ENCODE results near the gene REEP5.

DNA sequence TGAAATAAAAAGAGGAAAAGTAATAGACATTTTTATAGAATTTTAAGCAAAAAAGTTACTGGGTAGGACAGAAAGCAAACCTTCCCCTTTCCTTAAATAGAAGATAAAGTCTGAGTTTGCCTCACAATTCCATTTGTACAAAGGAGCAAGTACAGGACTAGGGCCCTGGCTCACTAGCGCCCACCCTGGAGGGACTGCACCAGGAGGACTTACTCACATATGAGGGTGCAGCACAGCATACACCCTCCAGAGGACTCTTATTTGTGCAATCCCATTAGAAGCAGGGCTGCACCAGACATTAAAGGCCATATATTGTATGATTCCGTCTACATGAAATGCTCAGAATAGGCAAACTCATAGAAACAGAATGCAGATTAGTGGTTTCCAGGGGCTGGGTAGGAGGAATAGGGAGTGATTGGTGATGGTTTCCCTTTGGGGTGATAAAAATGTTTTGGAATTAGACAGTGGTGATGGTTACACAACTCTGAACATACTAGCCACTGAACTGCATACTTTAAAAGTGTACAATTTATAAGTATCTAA lies 4.5 kb downstream of the REEP5 start:
- no peak for TF ChIP-seq POLR2AphosphoS5 (IDR thresholded peaks at IDR 0.05; ENCODE audit: low read depth, low read length)
- peak; percentile 71 for TF ChIP-seq CTCF (IDR thresholded peaks at IDR 0.05)
- TF ChIP-seq SIN3A (IDR thresholded peaks at IDR 0.05; ENCODE audit: borderline replicate concordance, insufficient read depth, low read depth, low read length) = no peak
- TF ChIP-seq, protein P1, sequence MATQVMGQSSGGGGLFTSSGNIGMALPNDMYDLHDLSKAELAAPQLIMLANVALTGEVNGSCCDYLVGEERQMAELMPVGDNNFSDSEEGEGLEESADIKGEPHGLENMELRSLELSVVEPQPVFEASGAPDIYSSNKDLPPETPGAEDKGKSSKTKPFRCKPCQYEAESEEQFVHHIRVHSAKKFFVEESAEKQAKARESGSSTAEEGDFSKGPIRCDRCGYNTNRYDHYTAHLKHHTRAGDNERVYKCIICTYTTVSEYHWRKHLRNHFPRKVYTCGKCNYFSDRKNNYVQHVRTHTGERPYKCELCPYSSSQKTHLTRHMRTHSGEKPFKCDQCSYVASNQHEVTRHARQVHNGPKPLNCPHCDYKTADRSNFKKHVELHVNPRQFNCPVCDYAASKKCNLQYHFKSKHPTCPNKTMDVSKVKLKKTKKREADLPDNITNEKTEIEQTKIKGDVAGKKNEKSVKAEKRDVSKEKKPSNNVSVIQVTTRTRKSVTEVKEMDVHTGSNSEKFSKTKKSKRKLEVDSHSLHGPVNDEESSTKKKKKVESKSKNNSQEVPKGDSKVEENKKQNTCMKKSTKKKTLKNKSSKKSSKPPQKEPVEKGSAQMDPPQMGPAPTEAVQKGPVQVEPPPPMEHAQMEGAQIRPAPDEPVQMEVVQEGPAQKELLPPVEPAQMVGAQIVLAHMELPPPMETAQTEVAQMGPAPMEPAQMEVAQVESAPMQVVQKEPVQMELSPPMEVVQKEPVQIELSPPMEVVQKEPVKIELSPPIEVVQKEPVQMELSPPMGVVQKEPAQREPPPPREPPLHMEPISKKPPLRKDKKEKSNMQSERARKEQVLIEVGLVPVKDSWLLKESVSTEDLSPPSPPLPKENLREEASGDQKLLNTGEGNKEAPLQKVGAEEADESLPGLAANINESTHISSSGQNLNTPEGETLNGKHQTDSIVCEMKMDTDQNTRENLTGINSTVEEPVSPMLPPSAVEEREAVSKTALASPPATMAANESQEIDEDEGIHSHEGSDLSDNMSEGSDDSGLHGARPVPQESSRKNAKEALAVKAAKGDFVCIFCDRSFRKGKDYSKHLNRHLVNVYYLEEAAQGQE (IDR thresholded peaks at IDR 0.05; ENCODE audit: insufficient read depth in 1 of 2, low read depth in 2 of 2, low read length in 1 of 2) = no peak
